HG03135 (cell line): ENCODE measurements around the gene IL22RA1.

ENCODE experiments used
- ATAC-seq: cut with Tn5 transposase; IDR thresholded peaks from one replicate; pipeline ENCODE4 v1.9.1; 2021; ENCODE audit warnings: mild to moderate bottlenecking, moderate library complexity; ENCODE audit not compliant: unreplicated experiment

Gene IL22RA1

GRCh38 chr1:24100945-24101737, 41.8 kb downstream of the IL22RA1 start:
- no peak for ATAC-seq

- ATAC-seq: no peak
Observed at GRCh38 chr1:24098943-24099638, 43.8 kb downstream of the IL22RA1 start.

- no peak for ATAC-seq
Observed at GRCh38 chr1:24098102-24098501, 44.8 kb downstream of the IL22RA1 start.

GRCh38 chr1:24097663-24098062, 45.3 kb downstream of the IL22RA1 start:
- ATAC-seq: no peak

- no peak for ATAC-seq
Observed at GRCh38 chr1:24096739-24097103, 46.2 kb downstream of the IL22RA1 start.

- ATAC-seq: no peak
Observed at GRCh38 chr1:24096009-24096738, 46.8 kb downstream of the IL22RA1 start.

GRCh38 chr1:24095140-24095859, 47.6 kb downstream of the IL22RA1 start:
- ATAC-seq: no peak

- no peak for ATAC-seq
Observed at GRCh38 chr1:24094554-24094953, 48.4 kb downstream of the IL22RA1 start.

GRCh38 chr1:24093732-24094131, 49.2 kb downstream of the IL22RA1 start:
- no peak for ATAC-seq

GRCh38 chr1:24092979-24093378, 50.0 kb downstream of the IL22RA1 start:
- ATAC-seq: no peak

GRCh38 chr1:24091971-24092482, 50.9 kb downstream of the IL22RA1 start:
- no peak for ATAC-seq

- no peak for ATAC-seq
Observed at GRCh38 chr1:24090736-24091135, 52.2 kb downstream of the IL22RA1 start.

- ATAC-seq: no peak
Observed at GRCh38 chr1:24089743-24090555, 53.0 kb downstream of the IL22RA1 start.

- ATAC-seq: no peak
Observed at GRCh38 chr1:24089027-24089742, 53.8 kb downstream of the IL22RA1 start.

- no peak for ATAC-seq
Observed at GRCh38 chr1:24086466-24086865, 56.5 kb downstream of the IL22RA1 start.

GRCh38 chr1:24085546-24085945, 57.4 kb downstream of the IL22RA1 start:
- ATAC-seq: no peak

- ATAC-seq: no peak
Observed at GRCh38 chr1:24085007-24085406, 57.9 kb downstream of the IL22RA1 start.

GRCh38 chr1:24084050-24084449, 58.9 kb downstream of the IL22RA1 start:
- no peak for ATAC-seq

- no peak for ATAC-seq
Observed at GRCh38 chr1:24082372-24082771, 60.6 kb downstream of the IL22RA1 start.
